ENCODE results near the gene PRR20G. TPM values are rescaled to one million over a fixed set of nuclear protein-coding genes. Genes with fewer than 3 reads are reported as not detected.

The PRR20G gene
- total and polyA plus RNA-seq, 2 donors (not counting 1 experiment from before 2014, with no cell fraction given), result not detected

GRCh38 chr3:127324913-127325628 lies 37.2 kb upstream of the PRR20G start:
- no peaks in the 10 kb centered on the region for H3K4me1 ChIP-seq (ENCODE audit: control insufficient read depth in 2 of 2, insufficient read depth in 2 of 2, low read length in 2 of 2)
- no peak overlapping the region for H3K4me3 ChIP-seq (ENCODE audit: control extremely low read depth in 1 of 5, extremely low read depth in 1 of 5, insufficient read depth in 1 of 5, low read depth in 2 of 5, low read length in 4 of 5)
- POLR2A ChIA-PET, result no interaction called here
- no peaks in the 10 kb centered on the region for H3K27me3 ChIP-seq (replicated peaks in 1 of 4; ENCODE audit: control extremely low read depth in 1 of 4, control insufficient read depth in 3 of 4, insufficient read depth in 4 of 4, low read length in 3 of 4)
- H3K79me2 ChIP-seq (ENCODE audit: control insufficient read depth, insufficient read depth, low read length), result no peaks in the 10 kb centered on the region
- no peak overlapping the region for H3K4me2 ChIP-seq (replicated peaks; ENCODE audit: low read depth, low read length, poor library complexity, severe bottlenecking)
- ATAC-seq (ENCODE audit: low read depth), result no peak
- intact Hi-C loops (cut with micrococcal nuclease), result no loop called here
- TF ChIP-seq EZH2 (IDR thresholded peaks at IDR 0.05; ENCODE audit: borderline replicate concordance, insufficient read depth, low read depth, low read length, poor library complexity, severe bottlenecking) (no peak), CTCF (IDR thresholded peaks at IDR 0.05) (no peak)
- H3K9ac ChIP-seq (ENCODE audit: low read length), result no peak overlapping the region
- Mint-ChIP-seq H3K4me1 (no peaks in the 10 kb centered on the region), H3K27ac (no peak overlapping the region), H3K27me3 (peaks cover 5% of the 10 kb centered on the region), H3K9me3 (ENCODE audit: insufficient read depth) (peaks cover 4% of the 10 kb centered on the region), H3K4me3 (no peak overlapping the region)
- CTCF ChIA-PET, result no interaction called here
- no peak for DNase-seq
- H4K20me1 ChIP-seq (ENCODE audit: control insufficient read depth, insufficient read depth, low read length, poor library complexity, severe bottlenecking), result no peaks in the 10 kb centered on the region
- H3K27ac ChIP-seq (ENCODE audit: low read length in 2 of 2), result no peak overlapping the region
- H3K36me3 ChIP-seq (replicated peaks in 1 of 2; ENCODE audit: control extremely low read depth in 1 of 2, control insufficient read depth in 1 of 2, extremely low read depth in 1 of 2, insufficient read depth in 2 of 2, low read length in 1 of 2), result no peaks in the 10 kb centered on the region
- WGBS (ENCODE audit: insufficient coverage), result no CpG with 5 or more reads among the region's 4 CpGs
- no peak overlapping the region for H2AFZ ChIP-seq (ENCODE audit: insufficient read depth, low read depth, low read length, poor library complexity, severe bottlenecking)
- H3K9me3 ChIP-seq (ENCODE audit: control extremely low read depth in 1 of 3, control insufficient read depth in 2 of 3, insufficient read depth in 1 of 3, low read length in 2 of 3), result peaks cover 0 to 32% (median 3%) of the 10 kb centered on the region in 3 donors

- Histone ChIP-seq H3K4me3 (ENCODE audit: control extremely low read depth in 1 of 5, extremely low read depth in 1 of 5, insufficient read depth in 1 of 5, low read depth in 2 of 5, low read length in 4 of 5) (no peak overlapping the region), H3K79me2 (ENCODE audit: control insufficient read depth, insufficient read depth, low read length) (no peaks in the 10 kb centered on the region), H3K4me2 (replicated peaks; ENCODE audit: low read depth, low read length, poor library complexity, severe bottlenecking) (no peak overlapping the region), H3K27me3 (replicated peaks in 1 of 4; ENCODE audit: control extremely low read depth in 1 of 4, control insufficient read depth in 3 of 4, insufficient read depth in 4 of 4, low read length in 3 of 4) (no peaks in the 10 kb centered on the region), H3K27ac (ENCODE audit: low read length in 2 of 2) (no peak overlapping the region), H4K20me1 (ENCODE audit: control insufficient read depth, insufficient read depth, low read length, poor library complexity, severe bottlenecking) (no peaks in the 10 kb centered on the region), H2AFZ (ENCODE audit: insufficient read depth, low read depth, low read length, poor library complexity, severe bottlenecking) (no peak overlapping the region), H3K36me3 (replicated peaks in 1 of 2; ENCODE audit: control extremely low read depth in 1 of 2, control insufficient read depth in 1 of 2, extremely low read depth in 1 of 2, insufficient read depth in 2 of 2, low read length in 1 of 2) (no peaks in the 10 kb centered on the region), H3K4me1 (ENCODE audit: control insufficient read depth in 2 of 2, insufficient read depth in 2 of 2, low read length in 2 of 2) (no peaks in the 10 kb centered on the region), H3K9ac (ENCODE audit: low read length) (no peak overlapping the region), H3K9me3 (ENCODE audit: control extremely low read depth in 1 of 3, control insufficient read depth in 2 of 3, insufficient read depth in 1 of 3, low read length in 2 of 3) (peaks cover 0 to 25% (median 0%) of the 10 kb centered on the region in 3 donors)
- intact Hi-C loops (cut with micrococcal nuclease), result no loop called here
- ATAC-seq (ENCODE audit: low read depth) (no peak), DNase-seq (no peak)
- no peaks in the 10 kb centered on the region for H3K4me1 Mint-ChIP-seq
- ChIA-PET CTCF (no interaction called here), POLR2A (no interaction called here)
- H3K9me3 Mint-ChIP-seq (ENCODE audit: insufficient read depth), result peaks cover 3% of the 10 kb centered on the region
- no peak overlapping the region for H3K27ac Mint-ChIP-seq
- no peak for TF ChIP-seq CTCF (IDR thresholded peaks at IDR 0.05)
- no peak for TF ChIP-seq EZH2 (IDR thresholded peaks at IDR 0.05; ENCODE audit: borderline replicate concordance, insufficient read depth, low read depth, low read length, poor library complexity, severe bottlenecking)
- WGBS (ENCODE audit: insufficient coverage), result 72% methylated on average over 2 of the region's 3 CpGs
- H3K4me3 Mint-ChIP-seq, result no peak overlapping the region
- H3K27me3 Mint-ChIP-seq, result peaks cover 5% of the 10 kb centered on the region
Observed at GRCh38 chr3:127324076-127324475, 36.2 kb upstream of the PRR20G start.

Measured in B cell (primary cell).